OCI-LY3 (cell line): Measurements from ENCODE around the gene CDC42EP2.

Experiments
- H2AFZ ChIP-seq: fragments of 200-600, 300-600 bp; shearing (Covaris generic); 2 replicates; pipeline ENCODE4 v1.6.0; 2014; ENCODE audit warnings: antibody characterized with exemption, low read depth, low read length
- H3K27ac ChIP-seq: fragments of 200-600, 300-600 bp; sonication (generic); 2 replicates; pipeline ENCODE4 v1.5.1; 2014; ENCODE audit warnings: mild to moderate bottlenecking, low read length, moderate library complexity, mixed read lengths
- H3K27me3 ChIP-seq: fragments of 200-600, 300-600 bp; sonication (generic); 2 replicates; pipeline ENCODE4 v1.6.1; 2014; ENCODE audit warnings: low read depth, low read length, mixed read lengths
- H3K36me3 ChIP-seq: fragments of 200-600, 300-600 bp; sonication (generic); replicated peaks from 2 replicates; pipeline ENCODE3; 2014; ENCODE audit warnings: low read depth, low read length, mixed read lengths
- H3K4me1 ChIP-seq: fragments of 300-600, 200-600 bp; sonication (generic); 2 replicates; pipeline ENCODE4 v1.6.1; 2014; ENCODE audit warnings: low read length, mixed read lengths
- H3K4me2 ChIP-seq: fragments of 200-600, 300-600 bp; sonication (generic); 2 replicates; pipeline ENCODE4 v1.6.1; 2014; ENCODE audit warnings: low read length, mixed read lengths
- H3K4me3 ChIP-seq: fragments of 300-600, 200-600 bp; sonication (generic); 2 replicates; pipeline ENCODE4 v1.5.1; 2014; ENCODE audit warnings: antibody characterized with exemption, mild to moderate bottlenecking, low read length, moderate library complexity
- H3K79me2 ChIP-seq: fragments of 300-600, 200-600 bp; shearing (Covaris generic); 2 replicates; pipeline ENCODE4 v1.6.1; 2014; ENCODE audit warnings: mild to moderate bottlenecking, low read length, mixed read lengths
- H3K9ac ChIP-seq: fragments of 300-600, 200-600 bp; shearing (Covaris generic); 2 replicates; pipeline ENCODE4 v1.6.0; 2014; ENCODE audit warnings: mild to moderate bottlenecking, low read length, moderate library complexity
- H3K9me3 ChIP-seq: fragments of 200-600, 300-600 bp; shearing (Covaris generic); 2 replicates; pipeline ENCODE4 v1.6.1; 2014; ENCODE audit warnings: low read length, mixed read lengths; ENCODE audit not compliant: insufficient read depth
- H4K20me1 ChIP-seq: fragments of 200-600, 300-600 bp; sonication (generic); 2 replicates; pipeline ENCODE4 v1.6.1; 2016; ENCODE audit warnings: low read length, mixed read lengths; ENCODE audit not compliant: insufficient read depth
- EZH2phosphoT487 ChIP-seq: fragments of 200-600 bp; shearing (Covaris generic); IDR thresholded peaks from 2 replicates; pipeline ENCODE4 v1.6.1; 2018; ENCODE audit warnings: antibody characterized with exemption, mixed run types, low read depth
- TF ChIP-seq, protein P1 (sequence below): fragments of 200-600, 300-600 bp; sonication (generic); IDR thresholded peaks from 2 replicates; pipeline ENCODE4 v1.5.1; 2014; ENCODE audit warnings: antibody characterized with exemption, low read length, low read depth

The CDC42EP2 gene

GRCh38 chr11:65307298-65308229 lies 7.1 kb upstream of the CDC42EP2 start:
- peaks cover 7% of the 10 kb centered on the region for H3K4me1 ChIP-seq
- H3K27me3 ChIP-seq = no peaks in the 10 kb centered on the region
- TF ChIP-seq EZH2phosphoT487 = no peak
- TF ChIP-seq, protein P1, sequence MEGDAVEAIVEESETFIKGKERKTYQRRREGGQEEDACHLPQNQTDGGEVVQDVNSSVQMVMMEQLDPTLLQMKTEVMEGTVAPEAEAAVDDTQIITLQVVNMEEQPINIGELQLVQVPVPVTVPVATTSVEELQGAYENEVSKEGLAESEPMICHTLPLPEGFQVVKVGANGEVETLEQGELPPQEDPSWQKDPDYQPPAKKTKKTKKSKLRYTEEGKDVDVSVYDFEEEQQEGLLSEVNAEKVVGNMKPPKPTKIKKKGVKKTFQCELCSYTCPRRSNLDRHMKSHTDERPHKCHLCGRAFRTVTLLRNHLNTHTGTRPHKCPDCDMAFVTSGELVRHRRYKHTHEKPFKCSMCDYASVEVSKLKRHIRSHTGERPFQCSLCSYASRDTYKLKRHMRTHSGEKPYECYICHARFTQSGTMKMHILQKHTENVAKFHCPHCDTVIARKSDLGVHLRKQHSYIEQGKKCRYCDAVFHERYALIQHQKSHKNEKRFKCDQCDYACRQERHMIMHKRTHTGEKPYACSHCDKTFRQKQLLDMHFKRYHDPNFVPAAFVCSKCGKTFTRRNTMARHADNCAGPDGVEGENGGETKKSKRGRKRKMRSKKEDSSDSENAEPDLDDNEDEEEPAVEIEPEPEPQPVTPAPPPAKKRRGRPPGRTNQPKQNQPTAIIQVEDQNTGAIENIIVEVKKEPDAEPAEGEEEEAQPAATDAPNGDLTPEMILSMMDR = no peak
- H3K9me3 ChIP-seq = no peaks in the 10 kb centered on the region
- no peak overlapping the region for H3K4me3 ChIP-seq
- H3K79me2 ChIP-seq = no peaks in the 10 kb centered on the region
- peaks cover 8% of the 10 kb centered on the region for H3K36me3 ChIP-seq
- H3K27ac ChIP-seq = no peak overlapping the region
- no peak overlapping the region for H3K4me2 ChIP-seq
- H2AFZ ChIP-seq = no peak overlapping the region
- H3K9ac ChIP-seq = no peak overlapping the region
- H4K20me1 ChIP-seq = no peaks in the 10 kb centered on the region

- no peak overlapping the region for H3K4me2 ChIP-seq
- H3K79me2 ChIP-seq = no peaks in the 10 kb centered on the region
- no peaks in the 10 kb centered on the region for H3K9me3 ChIP-seq
- no peak overlapping the region for H3K9ac ChIP-seq
- H4K20me1 ChIP-seq = no peaks in the 10 kb centered on the region
- H3K4me3 ChIP-seq = no peak overlapping the region
- H2AFZ ChIP-seq = no peak overlapping the region
- no peak overlapping the region for H3K27ac ChIP-seq
- H3K36me3 ChIP-seq = peaks cover 8% of the 10 kb centered on the region
- TF ChIP-seq, protein P1 = no peak
- no peak for TF ChIP-seq EZH2phosphoT487
- H3K27me3 ChIP-seq = peaks cover 5% of the 10 kb centered on the region
- H3K4me1 ChIP-seq = peaks cover 7% of the 10 kb centered on the region
These were observed 6.3 kb upstream of the CDC42EP2 start for GRCh38 chr11:65308281-65308891.

DNA sequence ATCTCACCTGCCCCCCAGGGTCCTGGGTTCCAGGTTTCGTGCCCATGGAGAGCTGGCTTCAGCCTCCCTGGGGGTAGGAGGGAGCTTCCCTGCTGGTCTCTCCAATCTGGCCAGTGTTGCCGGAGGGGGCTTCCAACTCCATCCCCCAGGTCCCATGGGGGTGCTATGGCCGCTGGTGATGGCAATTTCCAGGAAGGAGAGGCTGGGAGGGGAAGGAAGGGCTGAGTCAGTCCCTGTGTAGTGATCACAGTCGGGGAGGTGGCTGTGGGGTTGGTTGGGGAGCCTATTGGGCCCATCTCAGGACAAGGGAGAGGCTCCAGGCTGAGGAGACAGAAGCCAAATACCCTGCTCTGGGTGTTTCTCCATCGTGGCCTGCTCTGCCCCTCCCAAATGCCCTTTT lies 5.7 kb upstream of the CDC42EP2 start:
- no peak overlapping the region for H3K4me2 ChIP-seq
- H2AFZ ChIP-seq = no peak overlapping the region
- no peaks in the 10 kb centered on the region for H4K20me1 ChIP-seq
- no peak overlapping the region for H3K9ac ChIP-seq
- H3K4me1 ChIP-seq = peaks cover 7% of the 10 kb centered on the region
- TF ChIP-seq, protein P1 = no peak
- TF ChIP-seq EZH2phosphoT487 = no peak
- H3K36me3 ChIP-seq = peaks cover 2% of the 10 kb centered on the region
- H3K79me2 ChIP-seq = no peaks in the 10 kb centered on the region
- H3K27me3 ChIP-seq = peaks cover 11% of the 10 kb centered on the region
- H3K4me3 ChIP-seq = no peak overlapping the region
- no peaks in the 10 kb centered on the region for H3K9me3 ChIP-seq
- no peak overlapping the region for H3K27ac ChIP-seq

DNA sequence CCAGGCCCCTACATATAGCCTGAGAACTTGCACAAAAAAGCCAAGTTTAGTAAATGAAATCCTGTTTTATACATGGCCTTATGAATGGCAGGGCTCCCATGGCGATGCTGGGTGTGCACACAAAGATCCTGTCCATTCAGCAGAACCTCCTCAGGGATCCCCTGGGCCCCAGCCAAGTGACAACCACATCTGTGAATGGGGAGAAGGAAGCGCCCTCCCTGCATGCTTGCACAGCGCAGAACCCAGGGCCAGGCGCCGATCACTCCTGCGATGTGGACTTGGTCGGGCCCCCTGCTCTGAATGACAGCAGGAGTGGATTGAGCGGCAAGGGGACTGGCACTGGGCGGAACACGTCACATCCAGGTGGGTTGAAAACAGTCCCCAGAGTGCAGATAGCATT lies 4.5 kb upstream of the CDC42EP2 start:
- Histone ChIP-seq H3K4me1 (peaks cover 9% of the 10 kb centered on the region), H3K9ac (no peak overlapping the region), H4K20me1 (no peaks in the 10 kb centered on the region), H3K36me3 (no peaks in the 10 kb centered on the region), H2AFZ (no peak overlapping the region), H3K79me2 (no peaks in the 10 kb centered on the region), H3K27me3 (peaks cover 14% of the 10 kb centered on the region), H3K4me3 (no peak overlapping the region), H3K9me3 (no peaks in the 10 kb centered on the region), H3K4me2 (no peak overlapping the region), H3K27ac (no peak overlapping the region)
- TF ChIP-seq EZH2phosphoT487 = no peak
- TF ChIP-seq, protein P1 = no peak
